ENCODE results near the gene WDR91.

Gene WDR91

DNA sequence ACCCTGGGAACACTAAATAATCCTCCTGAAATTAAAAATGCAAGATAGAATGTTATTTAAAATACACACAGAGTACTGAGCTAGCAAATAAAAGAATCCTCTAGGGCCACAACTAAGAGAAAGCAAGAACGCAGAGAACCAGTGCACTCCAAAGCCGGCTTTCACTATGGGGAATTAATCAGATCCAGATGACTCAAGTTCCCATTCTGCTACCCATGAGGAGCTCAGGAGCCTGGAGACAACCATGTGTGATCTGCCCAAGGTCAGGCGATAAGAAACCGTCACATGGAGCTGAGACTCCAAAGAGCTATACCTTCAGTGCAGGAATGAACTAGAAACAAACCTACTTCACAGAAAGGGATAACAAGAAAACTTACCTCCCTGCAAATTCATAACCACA, 21.4 kb downstream of the WDR91 start:
- TF ChIP-seq ZFX (IDR thresholded peaks at IDR 0.05) (no peak), CTCF (conservative IDR thresholded peaks at IDR 0.05) (no peak)
- no peak overlapping the region for H3K27ac ChIP-seq

GRCh38 chr7:135189221-135189662, 22.1 kb downstream of the WDR91 start:
- H3K27ac ChIP-seq, result no peak overlapping the region
- TF ChIP-seq ZFX (IDR thresholded peaks at IDR 0.05) (no peak), CTCF (conservative IDR thresholded peaks at IDR 0.05) (no peak)

GRCh38 chr7:135188298-135188984, 22.9 kb downstream of the WDR91 start:
- no peak for TF ChIP-seq CTCF (conservative IDR thresholded peaks at IDR 0.05)
- no peak for TF ChIP-seq ZFX (IDR thresholded peaks at IDR 0.05)
- H3K27ac ChIP-seq, result no peak overlapping the region

- no peak for TF ChIP-seq ZFX (IDR thresholded peaks at IDR 0.05)
- TF ChIP-seq CTCF (conservative IDR thresholded peaks at IDR 0.05), result no peak
- no peak overlapping the region for H3K27ac ChIP-seq
These were observed 24.5 kb downstream of the WDR91 start for GRCh38 chr7:135186841-135187253.

DNA sequence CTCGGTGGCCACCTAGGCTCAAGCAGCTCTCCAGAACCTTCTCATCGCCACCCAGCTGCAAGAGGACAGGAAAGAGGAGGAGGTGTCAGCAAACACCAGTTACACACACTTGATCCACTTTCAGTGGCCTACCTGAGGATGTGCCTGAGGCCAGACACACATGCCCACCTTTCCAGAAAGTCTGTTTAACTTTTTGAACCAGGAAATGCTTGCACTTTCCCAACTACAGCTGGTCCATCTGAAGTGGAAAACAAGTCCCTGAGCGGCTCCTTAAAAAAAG, 25.1 kb downstream of the WDR91 start:
- TF ChIP-seq ZFX (IDR thresholded peaks at IDR 0.05) (no peak), CTCF (conservative IDR thresholded peaks at IDR 0.05) (no peak)
- H3K27ac ChIP-seq, result no peak overlapping the region

DNA sequence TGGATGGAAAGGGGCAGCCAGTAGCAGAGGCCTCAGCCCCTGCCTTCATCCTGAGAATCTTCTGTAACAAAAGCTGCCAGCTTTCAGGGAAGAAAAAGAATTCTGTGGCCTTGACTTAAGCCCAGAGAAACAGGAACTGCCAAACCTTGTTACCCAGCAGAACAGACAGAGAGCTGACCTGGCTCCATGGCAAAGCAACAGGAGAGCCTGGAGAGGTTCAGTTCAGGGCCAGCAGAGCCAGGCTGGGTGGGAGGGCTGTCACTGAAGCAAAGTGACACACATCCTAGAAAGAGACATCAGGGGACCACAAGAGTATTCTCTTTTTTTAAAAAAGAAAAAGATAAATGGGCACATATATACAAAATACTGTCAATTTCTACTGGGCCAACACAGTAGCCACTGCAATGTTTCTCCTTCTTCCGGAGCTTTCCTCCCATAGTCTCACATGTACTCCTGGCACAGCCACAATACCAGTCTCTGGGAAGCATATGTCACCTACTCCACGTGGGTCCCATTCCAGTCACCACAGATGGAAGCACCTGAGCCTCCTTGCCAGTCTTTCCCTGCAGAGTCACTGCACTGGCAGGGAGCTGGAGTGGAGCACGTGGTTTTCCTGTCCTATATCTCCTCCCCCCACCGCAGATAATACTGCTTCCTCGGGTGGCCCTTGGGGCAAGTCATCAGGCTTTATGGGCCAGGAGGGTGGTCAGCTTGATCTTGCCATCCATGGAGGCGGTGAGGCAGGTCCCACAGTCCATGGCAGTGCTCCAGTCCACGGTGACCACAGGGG, 25.7 kb downstream of the WDR91 start:
- TF ChIP-seq ZFX (IDR thresholded peaks at IDR 0.05) (no peak), CTCF (conservative IDR thresholded peaks at IDR 0.05) (no peak)
- no peak overlapping the region for H3K27ac ChIP-seq

DNA sequence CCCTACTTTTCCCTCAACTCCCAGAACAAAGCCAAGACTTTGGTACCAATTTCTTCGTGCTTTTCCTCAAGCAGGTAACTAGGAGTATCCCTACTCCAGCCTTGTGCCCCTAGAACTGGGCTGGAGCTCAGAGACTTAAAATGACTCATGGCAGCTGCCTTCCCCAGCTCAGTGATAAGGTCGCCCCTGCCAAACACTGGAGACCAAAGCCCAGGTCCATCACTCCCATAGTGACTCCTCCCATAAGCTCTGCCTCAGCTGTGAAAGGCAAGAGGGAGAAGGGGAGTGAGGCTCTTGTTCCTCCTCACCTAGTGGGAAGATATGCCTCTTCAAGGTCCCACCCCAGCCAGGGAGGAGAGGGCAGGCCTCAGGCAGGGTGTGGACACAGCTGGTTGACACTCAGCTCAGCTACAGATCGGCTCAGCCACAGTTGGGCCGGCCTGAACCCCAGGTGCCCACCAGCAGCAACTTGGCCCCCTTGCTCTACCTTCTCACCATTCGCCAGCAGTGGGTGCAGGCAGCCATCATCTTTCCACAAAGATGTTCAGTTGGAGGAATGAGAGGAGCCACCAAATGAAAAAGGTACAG, 27.0 kb downstream of the WDR91 start:
- TF ChIP-seq CTCF (conservative IDR thresholded peaks at IDR 0.05), result no peak
- no peak for TF ChIP-seq ZFX (IDR thresholded peaks at IDR 0.05)
- H3K27ac ChIP-seq, result no peak overlapping the region

Measured in C4-2B (cell line).